Measurements from ENCODE around the gene NUP42.
"Not testable (repeated sequence)": the region's sequence is repeated elsewhere in the genome, so short reads cannot be mapped to it uniquely, and the experiment has no call there.

NUP42 gene

DNA sequence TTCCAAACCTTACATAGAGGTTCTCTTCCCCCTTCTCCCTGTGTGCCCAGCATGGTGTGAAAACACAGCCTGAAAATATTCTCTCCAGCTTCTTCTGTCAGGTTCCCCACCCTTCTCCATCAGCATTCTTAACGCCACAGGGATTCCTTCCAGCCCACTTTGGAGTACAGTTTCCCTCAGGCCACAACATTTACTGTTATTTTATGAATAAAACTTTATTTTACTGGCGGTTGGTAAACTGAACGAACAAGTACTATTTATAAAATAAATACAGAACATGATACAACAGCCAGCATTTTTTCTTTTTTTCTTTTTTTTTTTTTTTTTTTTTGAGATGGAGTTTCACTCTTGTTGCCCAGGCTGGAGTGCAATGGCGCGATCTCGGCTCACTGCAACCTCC, 33.1 kb downstream of the NUP42 start:
- Histone ChIP-seq H3K27ac (no peak overlapping the region), H3K4me1 (ENCODE audit: control insufficient read depth in 1 of 2, insufficient read depth in 1 of 2, low read depth in 1 of 2, low read length in 1 of 2) (peaks cover 17 to 19% of the 10 kb centered on the region in 2 experiments), H3K36me3 (no peaks in the 10 kb centered on the region), H3K4me3 (ENCODE audit: low read depth in 1 of 2, low read length in 1 of 2) (no peak overlapping the region), H3K27me3 (no peaks in the 10 kb centered on the region), H3K9me3 (no peaks in the 10 kb centered on the region)
- TF ChIP-seq, protein P1, sequence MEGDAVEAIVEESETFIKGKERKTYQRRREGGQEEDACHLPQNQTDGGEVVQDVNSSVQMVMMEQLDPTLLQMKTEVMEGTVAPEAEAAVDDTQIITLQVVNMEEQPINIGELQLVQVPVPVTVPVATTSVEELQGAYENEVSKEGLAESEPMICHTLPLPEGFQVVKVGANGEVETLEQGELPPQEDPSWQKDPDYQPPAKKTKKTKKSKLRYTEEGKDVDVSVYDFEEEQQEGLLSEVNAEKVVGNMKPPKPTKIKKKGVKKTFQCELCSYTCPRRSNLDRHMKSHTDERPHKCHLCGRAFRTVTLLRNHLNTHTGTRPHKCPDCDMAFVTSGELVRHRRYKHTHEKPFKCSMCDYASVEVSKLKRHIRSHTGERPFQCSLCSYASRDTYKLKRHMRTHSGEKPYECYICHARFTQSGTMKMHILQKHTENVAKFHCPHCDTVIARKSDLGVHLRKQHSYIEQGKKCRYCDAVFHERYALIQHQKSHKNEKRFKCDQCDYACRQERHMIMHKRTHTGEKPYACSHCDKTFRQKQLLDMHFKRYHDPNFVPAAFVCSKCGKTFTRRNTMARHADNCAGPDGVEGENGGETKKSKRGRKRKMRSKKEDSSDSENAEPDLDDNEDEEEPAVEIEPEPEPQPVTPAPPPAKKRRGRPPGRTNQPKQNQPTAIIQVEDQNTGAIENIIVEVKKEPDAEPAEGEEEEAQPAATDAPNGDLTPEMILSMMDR (IDR thresholded peaks at IDR 0.05) = no peak

DNA sequence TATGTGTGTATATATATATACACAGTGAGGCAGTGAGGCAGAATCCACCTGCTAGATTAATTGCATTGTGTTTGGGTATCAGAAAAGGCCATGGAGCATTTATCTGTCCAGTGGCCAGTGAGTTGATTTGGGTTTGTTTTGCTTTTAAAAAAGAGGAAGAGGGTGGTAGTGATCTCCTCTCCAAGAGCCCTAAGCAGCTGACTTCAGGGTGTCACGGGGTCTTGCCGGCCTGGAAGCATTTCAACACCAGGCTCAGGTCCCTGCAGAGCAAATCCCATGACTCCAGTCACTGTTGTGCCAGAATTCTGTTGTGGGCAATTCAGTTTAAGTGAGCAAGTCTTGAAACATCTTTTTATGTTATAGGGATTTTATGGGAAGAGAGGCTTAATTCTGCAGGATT, 34.2 kb downstream of the NUP42 start:
- H3K27ac ChIP-seq = no peak overlapping the region
- TF ChIP-seq, protein P1 (IDR thresholded peaks at IDR 0.05) = no peak
- no peaks in the 10 kb centered on the region for H3K36me3 ChIP-seq
- H3K9me3 ChIP-seq = no peaks in the 10 kb centered on the region
- H3K4me3 ChIP-seq (ENCODE audit: low read depth in 1 of 2, low read length in 1 of 2) = no peak overlapping the region
- H3K27me3 ChIP-seq = no peaks in the 10 kb centered on the region
- H3K4me1 ChIP-seq (ENCODE audit: control insufficient read depth in 1 of 2, insufficient read depth in 1 of 2, low read depth in 1 of 2, low read length in 1 of 2) = peaks cover 6 to 8% of the 10 kb centered on the region in 2 experiments

DNA sequence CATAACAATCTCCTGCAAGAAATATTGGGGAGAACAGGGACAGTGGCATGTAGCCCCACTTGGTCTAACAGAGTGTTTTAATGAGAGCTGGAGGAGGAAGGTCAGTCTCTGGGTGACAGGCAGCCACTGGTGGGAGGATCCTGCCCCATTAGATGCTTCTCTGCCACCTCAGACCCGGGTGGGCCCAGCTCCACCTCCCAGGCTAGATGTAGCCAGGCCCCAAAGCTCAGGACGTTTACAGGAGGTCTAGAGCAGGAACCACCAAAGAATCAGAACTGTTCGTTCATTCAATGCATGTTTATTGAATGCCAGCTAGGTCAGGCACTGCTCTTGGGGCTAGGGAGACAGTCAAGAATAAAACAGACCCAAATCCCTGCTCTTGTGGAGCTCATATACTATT, 36.3 kb downstream of the NUP42 start:
- H3K9me3 ChIP-seq = no peaks in the 10 kb centered on the region
- H3K27ac ChIP-seq = no peak overlapping the region
- H3K4me3 ChIP-seq (ENCODE audit: low read depth in 1 of 2, low read length in 1 of 2) = no peak overlapping the region
- TF ChIP-seq, protein P1 (IDR thresholded peaks at IDR 0.05) = no peak
- H3K27me3 ChIP-seq = peaks cover 10% of the 10 kb centered on the region
- no peaks in the 10 kb centered on the region for H3K36me3 ChIP-seq
- peaks cover 5% of the 10 kb centered on the region in 2 experiments for H3K4me1 ChIP-seq (ENCODE audit: control insufficient read depth in 1 of 2, insufficient read depth in 1 of 2, low read depth in 1 of 2, low read length in 1 of 2)

DNA sequence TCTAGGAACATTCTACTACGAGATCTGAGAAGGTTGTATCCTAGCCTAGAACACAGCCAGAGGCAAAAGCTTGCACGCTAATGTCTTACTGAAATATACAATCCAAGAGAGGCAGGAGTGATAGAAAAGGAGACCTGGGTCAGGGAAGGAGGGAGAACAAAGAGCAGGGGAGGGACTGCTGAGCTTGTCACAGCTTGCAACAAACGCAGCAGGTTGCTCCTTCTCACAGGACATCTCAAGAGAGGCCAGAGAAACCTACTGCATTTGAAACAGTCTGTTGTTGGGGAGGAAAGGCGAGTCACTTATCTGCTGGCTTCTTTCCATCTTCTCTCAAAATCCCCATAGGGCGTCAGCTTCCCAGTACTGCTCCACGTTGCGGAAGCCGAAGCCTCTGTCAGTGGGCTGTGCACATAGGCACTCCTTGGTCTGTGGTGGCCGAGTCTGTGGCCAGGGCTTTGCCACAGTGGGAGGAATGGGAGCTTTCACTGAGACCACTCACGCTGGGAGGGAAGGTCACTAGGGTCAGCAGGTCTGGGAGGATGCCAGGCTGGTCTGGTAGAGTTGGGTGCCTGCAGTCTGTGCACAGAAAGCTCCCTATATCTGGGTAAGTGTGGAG, 39.0 kb downstream of the NUP42 start:
- no peak overlapping the region for H3K27ac ChIP-seq
- H3K4me1 ChIP-seq (ENCODE audit: control insufficient read depth in 1 of 2, insufficient read depth in 1 of 2, low read depth in 1 of 2, low read length in 1 of 2) = peaks cover 4% of the 10 kb centered on the region in 2 experiments
- H3K36me3 ChIP-seq = no peaks in the 10 kb centered on the region
- peaks cover 14% of the 10 kb centered on the region for H3K27me3 ChIP-seq
- no peak overlapping the region for H3K4me3 ChIP-seq (ENCODE audit: low read depth in 1 of 2, low read length in 1 of 2)
- no peaks in the 10 kb centered on the region for H3K9me3 ChIP-seq
- TF ChIP-seq, protein P1 (IDR thresholded peaks at IDR 0.05) = no peak

DNA sequence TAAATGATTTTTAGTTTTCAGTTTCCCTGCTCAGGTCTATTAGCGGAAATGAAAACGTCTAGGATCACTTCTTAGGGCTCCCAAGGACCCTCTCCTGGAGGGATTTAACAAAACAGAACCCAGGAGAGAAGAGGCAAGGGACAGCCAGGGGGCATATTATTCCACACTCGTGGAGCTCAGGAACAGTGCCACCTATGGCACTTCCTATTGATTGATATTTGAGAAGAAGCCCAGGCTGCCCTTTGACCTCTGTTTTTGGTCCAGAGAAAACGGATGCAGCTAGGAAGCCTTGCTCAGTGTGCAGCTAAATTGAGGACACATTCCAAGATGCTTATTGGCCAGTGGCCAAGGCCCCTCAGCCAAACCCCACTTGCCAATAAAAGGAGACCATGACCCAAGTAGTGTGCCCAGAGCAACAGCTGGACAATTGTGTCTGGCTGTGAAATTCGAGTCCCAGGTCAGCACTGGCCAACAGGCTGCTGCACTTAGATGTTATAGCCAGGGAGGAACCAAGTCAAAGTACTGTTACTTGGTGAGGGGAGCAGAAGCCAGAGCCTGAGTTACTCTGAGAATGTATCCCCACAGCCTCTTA, 40.7 kb downstream of the NUP42 start:
- Histone ChIP-seq H3K4me1 (ENCODE audit: control insufficient read depth in 1 of 2, insufficient read depth in 1 of 2, low read depth in 1 of 2, low read length in 1 of 2) (no peaks in the 10 kb centered on the region), H3K27ac (no peak overlapping the region), H3K4me3 (ENCODE audit: low read depth in 1 of 2, low read length in 1 of 2) (no peak overlapping the region), H3K27me3 (peaks cover 14% of the 10 kb centered on the region), H3K36me3 (no peaks in the 10 kb centered on the region), H3K9me3 (no peaks in the 10 kb centered on the region)
- TF ChIP-seq, protein P1 (IDR thresholded peaks at IDR 0.05) = no peak

DNA sequence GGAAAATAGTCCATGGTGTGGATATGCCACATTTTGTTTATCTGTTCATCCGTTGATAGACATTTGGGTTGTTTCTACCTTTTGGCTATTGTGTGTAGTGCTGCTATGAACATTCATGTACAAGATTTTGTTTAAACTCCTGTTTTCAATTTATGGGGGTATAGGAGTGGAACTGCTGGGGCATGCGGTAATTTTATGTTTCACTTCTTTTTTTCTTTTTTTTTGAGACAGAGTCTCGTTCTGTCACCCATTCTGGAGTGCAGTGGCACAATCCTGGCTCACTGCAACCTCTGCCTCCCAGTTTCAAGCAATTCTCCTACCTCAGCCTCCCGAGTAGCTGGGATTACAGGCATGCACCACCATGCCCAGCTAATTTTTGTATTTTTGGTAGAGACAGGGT, 42.5 kb downstream of the NUP42 start:
- not testable (repeated sequence) for H3K27ac ChIP-seq; H3K36me3 ChIP-seq; H3K4me3 ChIP-seq (ENCODE audit: low read depth in 1 of 2, low read length in 1 of 2); H3K4me1 ChIP-seq (ENCODE audit: control insufficient read depth in 1 of 2, insufficient read depth in 1 of 2, low read depth in 1 of 2, low read length in 1 of 2); H3K9me3 ChIP-seq
- peaks cover 14% of the 10 kb centered on the region for H3K27me3 ChIP-seq
